Frontal cortex (tissue), 4 donors: Measurements from ENCODE around the gene EGR4. TPM values are rescaled to one million over a fixed set of nuclear protein-coding genes. Genes with fewer than 3 reads are reported as not detected.

Source experiments
- DNase-seq, 2 donors: peaks; one replicate each; pipeline ENCODE4 v3.0.0; 2012; ENCODE audit warnings: low spot score in 2 of 2
- FAIRE-seq: peaks from 2 replicates; lab custom pipeline; 2012; peaks lifted over from hg19 to GRCh38; lab: Jason Lieb, UNC
- total RNA-seq: library from RNA; depleted of rRNA; stranded (reverse); fragments of >200 nt; gene quantifications from one replicate; pipeline ENCODE4 v1.2.3, GENCODE V29; 2014
- donor health status: control.
- donor health status: control.
- donor health status: control.

Gene EGR4
- total RNA-seq, 1 donor from 2014 or later: not detected

DNA sequence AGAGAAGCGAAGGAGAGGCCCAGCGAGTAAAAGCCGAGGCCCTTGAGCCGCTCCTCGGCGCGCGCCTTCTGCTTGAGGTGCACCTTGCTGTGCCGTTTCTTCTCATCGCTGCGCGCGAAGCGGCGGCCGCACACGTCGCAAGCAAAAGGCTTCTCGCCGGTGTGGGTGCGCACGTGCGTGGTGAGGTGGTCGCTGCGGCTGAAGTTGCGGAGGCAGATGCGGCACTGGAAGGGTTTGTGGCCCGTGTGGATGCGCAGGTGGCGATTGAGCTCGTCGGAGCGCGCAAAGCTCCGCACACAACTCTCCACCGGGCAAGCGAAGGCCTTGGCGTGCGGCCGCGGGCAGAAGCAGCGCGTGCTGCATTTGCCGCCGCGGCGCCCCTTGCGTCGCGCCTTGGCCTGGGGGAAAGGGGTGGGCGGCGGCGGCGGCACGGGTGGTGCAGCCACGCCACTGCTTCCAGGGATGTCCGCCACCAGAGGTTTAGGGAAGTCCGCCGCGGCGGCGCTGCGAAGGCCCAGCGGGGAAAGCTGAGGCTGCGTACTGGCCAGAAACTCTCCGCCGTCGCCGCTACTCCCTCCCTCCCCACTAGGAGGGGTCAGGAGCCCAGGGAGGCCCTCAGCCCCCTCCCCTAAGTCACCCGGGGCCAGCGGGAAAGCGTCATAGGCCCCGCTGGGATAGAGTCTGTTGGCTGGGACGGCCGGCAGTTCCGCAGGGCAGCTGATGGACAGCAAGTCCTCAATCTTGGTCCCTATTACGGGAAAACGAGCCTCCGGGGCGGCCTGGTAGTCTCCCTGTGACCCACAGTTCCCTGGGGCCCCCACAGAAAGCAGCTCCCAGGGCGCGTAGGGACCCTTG lies 1.7 kb downstream of the EGR4 start:
- FAIRE-seq: no peak
- no peak for DNase-seq

DNA sequence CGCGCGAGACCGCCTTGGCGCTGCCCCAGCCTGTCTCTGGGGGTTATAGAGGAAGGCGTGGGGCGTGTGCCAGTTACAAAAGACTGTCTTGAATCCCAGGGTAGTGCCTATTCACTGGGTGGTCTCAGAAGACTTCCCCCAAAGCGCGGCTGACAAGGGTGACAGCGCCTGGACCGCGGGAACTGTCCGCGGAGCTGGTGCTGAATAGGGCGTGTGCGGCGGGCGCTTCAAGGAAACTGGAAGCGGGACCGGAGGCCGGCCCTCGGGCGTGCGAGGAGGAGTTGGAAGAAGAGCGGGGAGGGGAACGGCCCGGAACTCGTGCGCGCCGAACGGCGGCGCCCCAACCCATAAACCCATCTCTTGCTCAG lies 2.3 kb downstream of the EGR4 start:
- DNase-seq: peak; percentile 50 to 60
- no peak for FAIRE-seq

DNA sequence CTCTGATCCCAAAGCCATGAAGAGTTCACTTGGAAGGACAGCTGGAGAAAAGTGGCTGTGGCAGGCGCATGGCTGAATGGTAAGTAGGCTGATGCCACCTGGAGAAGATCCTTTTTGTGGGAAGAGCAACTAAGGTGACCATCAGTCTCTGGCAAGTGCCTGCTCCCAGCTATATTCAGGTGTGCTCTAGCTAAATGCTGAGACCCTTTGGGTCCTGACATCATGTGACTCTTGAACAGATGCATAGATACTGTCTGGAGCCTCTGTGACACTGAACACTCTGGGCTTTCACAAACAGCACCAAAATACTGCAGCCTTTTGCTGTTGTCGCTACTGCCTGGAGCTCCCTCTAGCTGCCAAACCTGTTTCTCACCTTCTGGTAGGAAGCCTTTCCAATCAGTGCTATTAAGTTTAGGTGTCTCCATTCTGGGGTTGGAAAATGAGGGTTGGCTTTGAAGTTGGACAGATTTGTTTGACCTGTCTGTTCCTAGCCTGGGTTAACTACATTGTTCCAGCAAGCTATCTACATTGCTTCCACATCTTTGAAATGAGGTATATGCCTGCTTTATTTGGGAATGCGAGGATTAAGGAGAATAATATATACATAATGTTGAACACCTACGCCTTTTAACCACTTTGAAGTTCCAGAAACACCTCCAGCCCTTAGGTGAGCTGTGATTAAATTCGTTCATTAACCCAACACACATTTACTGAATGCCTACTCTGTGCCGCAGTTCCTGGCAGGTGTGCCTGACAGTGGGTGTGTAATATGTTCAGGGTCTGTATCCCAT lies 3.1 kb downstream of the EGR4 start:
- DNase-seq (no peak), FAIRE-seq (no peak)

DNA sequence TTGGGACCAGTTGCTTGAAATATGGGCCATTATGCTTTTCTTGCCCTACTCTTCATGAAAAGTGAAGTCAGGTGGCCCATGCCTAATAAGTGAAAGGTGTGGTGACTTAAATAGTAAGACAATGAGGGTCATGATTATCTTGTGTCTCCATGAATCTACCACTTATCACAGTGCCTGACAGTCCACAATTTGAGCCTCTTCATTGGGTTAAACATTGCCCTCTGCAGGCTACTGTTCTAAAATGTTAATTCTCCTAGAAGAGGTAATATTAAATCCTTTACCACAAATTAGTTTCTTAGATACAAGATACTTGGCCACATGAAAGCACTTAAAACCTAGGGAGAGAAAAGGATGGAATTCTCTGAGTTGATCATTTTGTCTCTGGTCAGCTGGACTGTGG lies 4.0 kb downstream of the EGR4 start:
- no peak for FAIRE-seq

DNA sequence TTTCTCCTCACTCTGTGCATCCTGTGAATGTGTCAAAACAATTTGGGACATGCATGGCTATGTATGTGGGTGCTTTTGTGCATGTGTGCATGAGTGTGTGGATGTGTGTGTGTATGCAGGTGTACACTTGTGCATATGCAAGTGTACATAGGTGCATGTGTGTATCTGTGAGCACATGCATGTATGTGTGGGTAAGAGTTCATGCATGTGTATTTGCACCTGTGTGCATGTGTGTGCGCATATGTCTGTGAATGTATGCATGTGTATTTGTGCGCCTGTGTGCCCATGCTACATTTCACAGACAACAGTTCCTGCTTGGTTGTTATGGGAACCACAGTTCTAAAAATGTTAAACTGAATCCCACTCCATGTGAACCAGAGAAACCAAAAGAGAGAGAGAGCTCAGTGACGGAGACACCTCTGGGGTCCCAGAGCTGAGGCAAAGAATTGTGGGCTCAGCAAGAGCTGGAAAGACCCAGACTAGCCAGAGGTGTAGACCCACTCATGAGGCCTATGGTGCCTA lies 7.2 kb downstream of the EGR4 start:
- DNase-seq (peak in 1 of 2 donors; percentile 5), FAIRE-seq (no peak)

More for the DNA sequence above, 4.0 kb downstream of the EGR4 start:
- DNase-seq: no peak

DNA sequence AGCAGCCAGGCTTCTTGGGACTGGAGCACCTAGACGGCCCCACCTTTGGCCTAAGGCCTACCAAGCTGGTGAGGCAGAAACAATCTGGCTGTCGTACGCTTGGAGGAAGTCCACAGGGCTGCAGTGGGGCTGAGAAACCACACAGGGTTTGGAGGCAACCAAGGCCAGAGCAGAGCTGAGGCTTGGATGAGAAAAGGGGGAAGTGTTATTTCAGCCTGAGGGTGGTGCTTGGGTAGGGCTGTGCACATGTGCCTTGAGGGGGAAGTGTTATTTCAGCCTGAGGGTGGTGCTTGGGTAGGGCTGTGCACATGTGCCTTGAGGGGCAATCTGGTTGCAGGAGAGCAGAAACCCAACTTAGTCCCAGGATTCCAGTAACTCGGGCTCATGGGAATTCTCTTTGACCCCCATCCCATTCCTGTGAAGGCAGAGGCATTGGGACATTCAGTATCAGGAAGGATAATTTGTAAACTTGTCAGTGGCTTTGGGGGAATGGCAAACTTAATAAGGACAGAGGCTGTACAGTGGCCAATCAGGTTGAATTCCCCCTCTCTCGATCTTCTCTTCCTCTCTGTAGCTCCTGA lies 8.1 kb downstream of the EGR4 start:
- DNase-seq (peak in 1 of 2 donors; percentile 31), FAIRE-seq (no peak)

DNA sequence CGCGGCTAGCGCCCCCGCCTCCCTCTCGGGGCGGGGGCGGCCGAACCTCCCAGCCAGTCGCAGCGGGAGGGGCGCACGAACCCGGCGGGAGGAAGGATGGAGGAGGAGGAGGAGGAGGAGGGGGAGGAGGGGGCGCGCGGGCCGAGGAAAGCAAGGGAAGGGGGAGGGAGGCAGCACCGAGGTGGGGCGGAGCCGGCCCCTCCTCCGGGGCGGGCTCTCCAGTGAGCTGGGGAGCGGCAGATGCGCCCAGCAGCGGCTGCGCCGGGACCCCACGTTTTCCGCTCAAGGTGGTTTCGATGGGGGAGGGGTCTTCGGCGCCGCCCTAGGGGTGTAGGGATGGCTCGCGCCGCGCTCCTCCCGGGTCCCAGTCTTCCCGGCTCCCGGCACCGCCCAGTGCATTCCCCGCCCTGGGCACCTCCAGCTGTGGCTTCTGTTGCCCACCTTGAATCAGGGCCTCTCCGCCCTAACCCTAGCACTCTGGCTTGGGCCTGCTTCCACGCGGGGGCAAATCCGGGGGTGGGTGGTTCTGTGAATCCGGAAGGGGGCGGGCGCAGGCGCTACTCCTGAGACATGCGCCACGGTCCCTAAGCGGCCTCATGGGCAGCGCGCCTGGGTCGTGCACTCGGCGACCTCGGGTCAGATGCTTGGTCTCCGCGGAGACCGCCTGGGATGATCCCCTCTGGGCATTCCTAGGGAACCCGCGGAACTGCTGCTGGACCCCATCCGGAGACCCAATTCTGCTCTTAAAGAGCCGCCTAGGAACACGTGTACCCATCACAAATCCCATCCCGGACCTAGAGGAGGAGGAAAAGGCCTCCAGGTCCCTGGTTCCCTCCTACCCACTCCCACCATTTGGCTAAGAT lies 8.8 kb downstream of the EGR4 start, which contains the start of gene FBXO41:
FBXO41 (minus strand) TSS at position 183 of the 863 bp plus-strand sequence. CDS start 14,848 bp downstream, outside the sequence.
- DNase-seq (peak; percentile 29 to 61), FAIRE-seq (no peak)

DNA sequence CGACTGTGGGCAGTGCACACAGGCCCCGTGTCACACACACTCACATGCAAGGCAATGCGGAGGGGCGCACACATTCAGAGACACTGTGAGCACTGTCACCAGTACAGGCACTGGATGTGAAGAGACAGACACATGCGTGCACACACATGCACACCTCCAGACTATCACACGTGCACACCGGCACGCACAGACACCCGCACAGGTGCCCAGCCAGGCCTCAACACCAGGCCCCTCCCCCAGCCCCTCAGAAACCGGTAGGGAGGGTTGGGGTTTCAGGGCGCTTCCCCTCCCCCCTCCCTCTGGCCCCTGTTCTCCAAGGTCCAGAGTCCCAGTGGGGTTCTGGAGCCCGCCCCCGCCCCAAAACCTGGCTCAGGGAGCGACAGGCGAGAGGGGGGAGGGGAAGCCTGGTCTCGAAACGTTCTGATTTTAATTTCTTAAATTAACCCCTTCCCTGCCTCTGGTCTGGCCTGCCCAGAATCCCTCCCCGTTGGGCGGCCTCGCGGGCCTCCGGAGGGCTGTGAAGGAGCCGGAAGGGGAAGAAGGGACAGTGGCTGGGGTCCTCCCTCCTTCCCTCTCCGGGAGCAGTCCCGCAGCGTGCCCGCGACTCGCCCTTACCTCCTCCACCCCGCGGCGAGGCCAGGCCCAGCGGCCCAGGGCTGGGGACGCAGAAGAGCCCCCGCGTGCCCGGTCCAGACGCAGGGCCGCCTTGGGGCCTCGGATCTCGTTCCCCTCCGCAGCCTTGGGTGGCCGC lies 9.6 kb downstream of the EGR4 start:
- DNase-seq: no peak
- FAIRE-seq: no peak

DNA sequence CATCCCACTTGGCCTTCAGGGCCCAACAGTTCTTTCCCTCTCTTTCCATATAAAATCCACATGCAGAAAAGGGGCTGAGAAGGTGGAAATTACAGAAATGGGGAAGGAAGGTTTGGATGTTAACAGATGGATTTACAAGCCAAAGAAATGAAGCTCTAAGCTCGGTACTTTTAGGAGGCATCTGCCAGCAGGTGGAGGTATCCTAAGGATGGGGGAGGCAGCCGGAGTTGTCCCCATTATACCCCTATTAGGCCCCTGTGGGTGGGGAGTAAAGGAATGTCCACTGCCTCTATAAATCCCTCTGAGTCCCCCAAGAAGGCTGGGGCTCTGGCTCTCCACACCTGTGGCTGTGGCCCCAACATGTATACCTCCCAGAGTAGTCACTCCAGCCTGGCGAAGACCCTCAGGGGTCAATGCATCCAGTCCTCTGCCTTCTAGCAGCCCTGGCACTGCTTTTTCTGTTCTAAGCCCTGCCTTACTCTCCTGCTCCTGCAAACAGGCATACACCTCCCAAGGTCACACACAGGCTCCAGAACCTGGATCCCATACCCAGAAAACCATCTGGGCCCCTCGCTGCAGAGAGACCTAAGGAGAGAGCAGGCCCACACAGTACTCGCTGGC lies 10.3 kb downstream of the EGR4 start:
- DNase-seq (no peak), FAIRE-seq (no peak)

DNA sequence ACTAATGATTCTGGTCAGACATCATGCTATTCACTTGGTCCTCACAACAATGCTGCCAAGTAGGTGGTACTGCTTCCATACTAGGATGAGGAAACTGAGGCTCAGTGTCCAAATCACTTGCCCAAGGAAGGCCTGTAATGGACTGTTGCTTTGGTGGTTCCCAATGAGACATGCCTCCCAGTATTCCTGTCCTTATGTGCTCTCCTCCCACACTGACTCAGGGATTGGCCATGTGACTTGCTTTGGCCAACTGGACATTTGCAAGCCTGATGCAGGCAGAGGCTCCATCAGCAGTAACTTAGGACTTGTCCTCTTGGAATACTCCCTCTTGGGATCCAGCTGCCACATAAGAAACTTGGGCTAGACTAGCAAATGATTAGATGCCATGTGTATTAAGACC lies 12.1 kb downstream of the EGR4 start:
- no peak for FAIRE-seq
- no peak for DNase-seq

DNA sequence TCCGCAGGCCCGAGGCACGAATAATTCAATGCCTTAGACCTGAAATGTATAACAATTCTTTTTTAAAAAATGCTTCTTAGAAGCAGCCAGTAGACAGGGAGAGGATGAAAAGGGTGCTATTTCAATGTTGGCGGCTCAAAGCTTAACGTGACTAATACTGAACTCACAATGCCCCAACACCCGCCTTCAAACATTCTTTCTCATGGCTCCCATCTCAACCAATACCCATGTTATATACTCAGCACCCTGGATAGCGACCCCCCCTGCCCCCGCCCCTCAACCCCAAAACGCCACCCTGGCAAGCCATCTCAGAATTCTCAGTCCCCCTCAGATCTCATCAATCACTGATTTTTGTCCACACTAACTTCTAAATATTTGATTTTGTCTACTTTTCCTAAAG lies 13.5 kb downstream of the EGR4 start:
- DNase-seq: no peak
- FAIRE-seq: no peak

DNA sequence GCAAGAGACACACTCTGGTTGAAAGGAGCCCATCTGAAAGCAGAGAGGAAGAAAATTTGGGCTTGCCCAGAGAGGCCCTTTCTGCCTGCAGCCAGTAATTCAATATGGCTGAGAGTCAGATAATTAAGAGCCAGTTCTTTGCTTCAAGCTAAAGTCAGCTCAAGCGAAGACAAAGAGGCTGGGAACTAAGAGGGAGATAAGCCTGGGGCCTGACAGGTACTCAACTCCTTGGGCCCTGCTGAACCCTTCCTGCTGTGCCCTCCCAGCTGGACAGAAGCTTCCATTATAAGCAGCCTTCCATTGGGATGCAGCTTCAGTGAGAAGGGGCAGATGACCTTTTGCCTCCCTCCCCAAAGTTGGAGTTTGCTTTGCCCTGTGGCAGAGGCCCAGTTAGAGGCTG lies 21.1 kb downstream of the EGR4 start:
- no peak for FAIRE-seq
- no peak for DNase-seq

DNA sequence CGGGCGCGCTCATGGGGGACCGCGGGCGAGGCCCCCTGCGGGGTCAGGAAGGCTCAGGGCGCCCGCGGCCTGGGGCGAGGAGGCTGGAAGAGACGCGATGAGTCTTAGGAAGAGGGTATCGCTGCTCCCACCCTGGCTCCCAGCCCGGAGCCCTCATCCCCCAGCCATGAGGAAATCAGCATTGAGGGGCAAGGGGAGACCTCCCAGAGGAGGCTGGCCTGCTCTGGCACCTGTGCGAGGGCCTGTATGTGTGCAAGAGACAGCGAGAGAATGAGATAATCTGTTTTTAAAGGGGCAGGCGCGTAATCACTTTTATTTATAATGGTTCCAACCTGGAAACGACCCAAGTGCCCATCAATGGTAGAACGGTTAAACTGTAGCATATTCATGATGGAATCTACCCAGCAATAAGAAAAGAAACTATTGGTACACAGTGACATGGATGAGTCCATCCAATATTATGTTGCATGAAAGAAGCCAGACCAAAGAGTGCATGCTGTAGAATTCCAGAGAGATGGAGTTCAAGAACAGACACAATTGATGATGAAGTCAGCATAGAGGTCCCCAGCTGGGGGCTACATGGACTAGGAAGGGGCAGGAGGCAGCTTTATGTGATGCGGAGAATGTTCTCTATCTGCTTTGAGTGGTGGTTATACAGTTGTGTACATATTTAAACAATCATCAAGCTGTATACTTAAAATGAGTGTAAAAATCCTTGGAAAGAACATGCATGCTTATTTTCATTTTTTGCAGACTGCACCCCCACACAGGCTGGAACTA lies 23.5 kb downstream of the EGR4 start:
- DNase-seq (no peak), FAIRE-seq (no peak)

DNA sequence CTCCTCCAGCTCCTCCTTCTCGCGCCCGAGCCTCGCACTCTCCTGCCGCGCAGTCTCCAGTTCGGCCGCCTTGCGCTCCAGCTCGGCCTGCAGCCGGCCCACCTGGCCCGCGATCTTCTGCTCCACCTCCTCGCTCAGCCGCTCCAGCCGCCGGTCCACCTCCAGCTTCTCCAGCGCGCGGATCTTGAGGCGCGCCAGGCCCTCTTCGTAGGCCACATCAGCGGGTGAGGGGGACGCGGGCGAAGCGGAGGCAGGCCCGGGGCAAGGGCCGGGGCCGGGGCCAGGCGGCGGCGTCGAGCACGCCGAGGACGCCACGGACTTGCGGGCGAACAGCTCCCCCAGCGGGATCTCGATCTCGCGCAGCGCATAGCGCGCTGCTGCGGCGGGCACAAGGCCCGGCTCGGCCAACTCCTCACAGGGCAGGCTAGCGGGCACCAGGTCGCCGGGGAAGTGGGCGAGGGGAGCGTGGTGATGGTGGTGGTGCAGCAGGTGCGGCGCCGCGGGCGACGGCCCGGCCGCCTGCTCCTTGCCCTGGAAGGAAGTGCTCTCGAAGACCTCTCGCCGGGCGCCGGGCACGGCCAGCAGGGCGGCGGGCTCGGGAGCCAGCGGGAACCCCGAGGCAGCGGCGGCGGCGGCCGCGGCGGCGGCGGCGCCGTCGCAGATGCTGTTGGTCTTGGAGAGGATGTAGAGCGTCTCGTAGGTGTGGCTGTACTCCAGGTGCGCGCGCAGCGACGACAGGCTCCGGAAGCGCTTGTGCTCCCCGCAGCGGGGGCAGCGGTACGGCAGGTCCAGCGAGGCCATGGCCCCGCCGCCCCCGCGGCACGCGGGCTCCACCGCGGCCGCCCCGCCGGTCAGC lies 24.3 kb downstream of the EGR4 start:
- FAIRE-seq (no peak), DNase-seq (peak in 1 of 2 donors; percentile 54)

DNA sequence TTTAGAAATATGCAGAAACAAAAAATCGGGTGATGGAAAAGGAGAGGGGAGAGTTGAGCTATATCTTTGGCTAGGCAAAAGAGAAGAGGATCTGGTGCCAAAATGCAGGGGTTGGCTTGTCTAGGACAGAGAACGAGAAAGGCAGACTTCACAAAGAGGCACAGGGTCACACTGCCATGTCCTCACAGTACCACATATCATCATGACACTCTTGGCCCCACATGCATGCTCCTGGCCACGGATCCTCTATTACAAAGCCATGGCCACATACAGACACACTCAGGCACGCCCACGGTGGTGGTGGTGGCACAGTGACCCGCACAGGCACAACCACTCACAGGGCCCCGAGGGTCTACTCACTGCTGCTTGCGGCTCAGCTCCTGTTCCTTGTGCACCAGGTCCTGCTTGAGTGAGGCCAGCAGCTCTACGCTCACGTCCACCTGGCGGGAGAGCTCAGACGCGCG lies 24.9 kb downstream of the EGR4 start:
- DNase-seq: no peak
- FAIRE-seq: no peak

DNA sequence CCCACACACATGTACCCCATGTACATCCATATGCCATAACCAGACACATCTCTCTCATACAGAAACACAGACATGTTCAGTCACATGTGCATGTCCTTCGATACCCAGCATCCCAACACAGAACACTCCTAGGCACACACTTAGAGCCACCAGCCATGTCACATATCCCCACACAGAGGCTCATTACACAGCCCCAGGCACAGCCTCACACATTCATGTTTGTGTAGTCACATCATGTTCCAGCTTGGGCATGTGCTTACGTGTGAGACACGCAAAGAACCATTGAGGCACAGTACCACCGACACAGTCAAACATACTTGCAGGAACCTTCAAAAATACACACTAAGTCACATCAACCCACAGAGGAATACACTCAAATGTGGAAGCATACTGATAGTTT lies 26.3 kb downstream of the EGR4 start:
- no peak for DNase-seq
- FAIRE-seq: no peak
